SK-N-MC (cell line): ENCODE measurements around the gene HOXA6.

Source experiments
- DNase-seq: peaks from one replicate; pipeline ENCODE4 v3.0.0-alpha.2; 2011; ENCODE audit warnings: low read depth, low spot score
- H3K27ac ChIP-seq: fragments of 200-600 bp; sonication (generic); 2 replicates; pipeline ENCODE4 v1.5.1; 2016; ENCODE audit warnings: mixed run types
- H3K36me3 ChIP-seq: fragments of 200-600 bp; sonication (generic); 2 replicates; pipeline ENCODE4 v1.6.1; 2017; ENCODE audit warnings: antibody characterized with exemption, low read length, mixed read lengths; ENCODE audit not compliant: insufficient read depth
- H3K4me3 ChIP-seq: fragments of 200-600 bp; sonication (generic); 2 replicates; pipeline ENCODE4 v1.5.1; 2016
- H3K9ac ChIP-seq: fragments of 200-600 bp; sonication (generic); 2 replicates; pipeline ENCODE4 v1.8.0; 2017; ENCODE audit warnings: mixed run types, mixed read lengths; ENCODE audit not compliant: insufficient read length
- H3K9me3 ChIP-seq: fragments of 200-600 bp; sonication (generic); 2 replicates; pipeline ENCODE4 v1.6.1; 2017; ENCODE audit warnings: low read depth, mild to moderate bottlenecking, antibody characterized with exemption, low read length, moderate library complexity, mixed read lengths
- EZH2 ChIP-seq: fragments of 200-600 bp; sonication (generic); IDR thresholded peaks from one replicate; pipeline ENCODE4 v1.6.1; 2017; ENCODE audit warnings: antibody characterized with exemption
- FOXP2 ChIP-seq: optimal IDR thresholded peaks from 2 replicates; pipeline ENCODE3; 2011; ENCODE audit warnings: mild to moderate bottlenecking, moderate library complexity; ENCODE audit not compliant: insufficient read depth; ENCODE audit errors: extremely low read length, control extremely low read depth
- POLR2AphosphoS5 ChIP-seq: IDR thresholded peaks from 2 replicates; pipeline ENCODE4 v1.6.1; 2012; ENCODE audit warnings: mild to moderate bottlenecking, low read depth, low read length, borderline replicate concordance

Gene HOXA6

DNA sequence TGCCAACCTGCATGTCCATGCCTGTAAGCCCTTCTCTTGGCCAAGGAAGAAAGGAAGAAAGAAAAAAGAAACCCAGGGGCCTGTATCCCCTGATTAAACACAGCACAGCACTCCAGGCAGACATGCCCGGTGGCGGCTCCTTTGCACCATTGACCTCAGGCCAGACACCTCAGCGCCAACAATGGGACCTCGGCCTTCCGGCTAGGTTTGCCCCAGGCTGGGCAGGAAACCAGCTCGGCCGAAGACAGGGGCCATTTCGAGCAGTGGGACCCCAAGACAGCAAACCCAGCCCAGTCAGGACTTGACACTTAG lies 23.7 kb upstream of the HOXA6 start:
- no peak for DNase-seq
- H3K4me3 ChIP-seq: 0 out of 2 replicates have a peak overlapping the region, but pooled peaks have one; percentile 12
- H3K9me3 ChIP-seq: no peaks in the 10 kb centered on the region
- TF ChIP-seq FOXP2 (no peak), POLR2AphosphoS5 (no peak), EZH2 (no peak)
- no peaks in the 10 kb centered on the region for H3K36me3 ChIP-seq
- no peak overlapping the region for H3K27ac ChIP-seq
- H3K9ac ChIP-seq: no peak overlapping the region

DNA sequence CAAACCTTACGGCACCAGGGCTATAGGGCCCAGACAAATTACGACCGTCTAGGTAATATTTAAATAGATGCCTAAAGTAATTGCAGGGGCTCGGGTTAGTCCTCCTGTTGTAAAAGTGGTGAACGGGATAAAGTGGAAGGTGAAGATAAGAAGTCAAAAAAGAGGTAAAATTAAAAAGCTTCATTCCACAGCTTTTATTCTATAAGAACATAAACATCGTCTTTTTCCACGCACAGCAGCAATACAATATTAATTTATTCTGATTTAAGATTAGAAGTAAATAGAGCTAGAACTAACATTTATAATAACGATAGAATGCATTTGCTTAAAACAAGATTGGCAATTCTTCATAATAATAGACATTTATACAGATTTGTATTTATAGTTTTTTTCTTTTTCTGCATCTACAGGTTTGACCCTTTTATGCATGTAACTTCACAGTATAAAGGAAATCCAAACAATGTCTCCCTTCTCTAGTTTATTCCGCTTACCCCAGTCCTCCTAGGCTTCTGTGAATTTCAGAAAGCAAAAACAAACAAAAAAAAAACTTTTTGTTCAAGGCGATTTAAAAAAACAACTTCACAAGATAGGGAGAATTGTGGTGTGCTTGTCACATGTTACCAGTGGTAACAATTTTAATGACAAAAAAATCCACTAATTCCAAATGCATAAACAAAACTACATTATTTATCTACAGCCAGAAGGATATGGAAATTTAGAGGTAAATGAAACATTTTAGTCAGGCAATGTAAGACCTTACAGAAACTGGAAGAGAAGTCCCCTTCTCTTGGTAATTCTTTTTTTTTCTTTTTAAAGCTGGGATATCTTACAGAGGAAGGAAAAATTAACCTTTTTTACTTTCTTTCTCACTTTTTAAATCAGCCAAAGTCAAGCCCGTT lies 23.1 kb upstream of the HOXA6 start:
- TF ChIP-seq EZH2 (no peak), FOXP2 (no peak), POLR2AphosphoS5 (no peak)
- 0 out of 2 replicates have a peak overlapping the region, but pooled peaks have one; percentile 9 for H3K4me3 ChIP-seq
- no peaks in the 10 kb centered on the region for H3K36me3 ChIP-seq
- H3K9ac ChIP-seq: no peak overlapping the region
- no peak overlapping the region for H3K27ac ChIP-seq
- no peak for DNase-seq
- no peaks in the 10 kb centered on the region for H3K9me3 ChIP-seq

DNA sequence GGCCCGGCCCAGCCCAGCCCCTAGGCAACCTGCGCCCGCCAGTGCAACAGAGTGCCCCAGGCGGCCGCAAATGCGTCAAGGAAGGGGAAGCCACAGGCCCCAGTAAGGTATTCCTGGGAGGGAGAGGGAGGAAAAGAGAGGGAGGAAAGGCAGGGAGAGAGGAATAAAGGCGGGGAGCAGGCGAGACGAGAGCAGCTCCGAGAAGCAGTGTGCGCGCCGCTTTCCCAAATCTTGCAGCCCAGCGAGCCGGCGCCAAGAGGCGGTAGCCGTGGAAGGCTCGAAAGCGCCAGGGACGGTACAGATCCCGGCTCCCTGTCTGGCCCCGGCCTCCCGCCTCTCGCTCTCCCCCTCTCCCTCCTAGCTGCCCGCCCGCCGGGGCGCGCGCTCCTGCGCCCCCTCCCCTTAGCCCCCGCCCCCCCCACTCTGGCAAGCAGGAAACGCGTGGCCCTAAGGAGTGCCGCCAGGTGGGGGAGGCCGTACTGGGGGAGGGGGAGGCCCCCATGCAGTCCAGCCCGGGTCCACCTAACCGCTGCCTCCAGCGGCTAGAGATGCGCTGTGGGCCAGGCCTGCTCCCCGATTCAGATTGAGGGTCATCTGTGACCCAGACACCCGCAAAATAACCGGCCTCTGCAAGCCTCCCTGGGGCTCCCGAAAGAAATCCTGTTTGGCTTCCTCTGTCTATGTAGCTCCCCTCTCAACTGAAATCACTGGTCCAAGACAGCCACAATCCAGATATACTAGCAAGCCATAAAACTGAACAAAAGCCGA lies 22.3 kb upstream of the HOXA6 start:
- DNase-seq: no peak
- TF ChIP-seq EZH2: no peak
- TF ChIP-seq FOXP2: no peak
- no peak for TF ChIP-seq POLR2AphosphoS5
- Histone ChIP-seq H3K4me3 (no peak overlapping the region), H3K27ac (no peak overlapping the region), H3K36me3 (no peaks in the 10 kb centered on the region), H3K9me3 (no peaks in the 10 kb centered on the region), H3K9ac (no peak overlapping the region)

DNA sequence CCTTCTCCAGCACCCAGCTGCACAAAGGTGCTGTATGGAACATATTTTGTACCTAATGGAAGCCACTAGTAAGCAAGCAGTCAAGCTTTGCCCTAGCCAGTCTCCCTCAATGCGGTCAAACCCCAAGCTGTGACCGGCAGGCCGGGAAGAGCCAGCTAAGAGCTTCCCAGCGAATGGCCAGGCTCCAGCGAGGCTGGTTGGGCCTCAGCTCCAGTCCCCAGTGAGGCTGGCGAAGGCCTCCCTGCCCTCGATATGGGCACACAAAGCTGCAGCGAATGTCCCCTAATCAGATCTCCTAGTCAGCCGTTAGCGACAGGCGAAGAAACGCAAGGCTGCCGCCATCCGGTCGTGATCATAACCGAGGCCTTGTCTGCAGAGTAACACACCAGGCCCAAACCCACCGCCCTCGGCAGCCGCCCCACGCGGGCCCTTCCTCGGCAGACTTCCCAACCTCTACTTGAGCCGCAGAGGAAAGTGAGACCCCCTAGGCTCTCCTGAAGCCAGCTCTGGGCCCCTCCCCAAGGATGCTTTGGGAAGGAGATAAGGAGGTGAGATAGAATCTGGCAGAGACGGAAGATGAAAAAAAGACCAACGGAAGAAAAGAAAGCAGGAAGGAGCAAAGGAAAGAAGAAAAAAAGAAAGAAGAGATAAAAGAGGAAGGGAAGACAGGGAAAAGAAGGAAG lies 20.8 kb upstream of the HOXA6 start:
- Histone ChIP-seq H3K27ac (no peak overlapping the region), H3K9ac (no peak overlapping the region), H3K36me3 (no peaks in the 10 kb centered on the region), H3K9me3 (no peaks in the 10 kb centered on the region), H3K4me3 (no peak overlapping the region)
- no peak for TF ChIP-seq POLR2AphosphoS5
- no peak for TF ChIP-seq EZH2
- no peak for TF ChIP-seq FOXP2
- DNase-seq: no peak

DNA sequence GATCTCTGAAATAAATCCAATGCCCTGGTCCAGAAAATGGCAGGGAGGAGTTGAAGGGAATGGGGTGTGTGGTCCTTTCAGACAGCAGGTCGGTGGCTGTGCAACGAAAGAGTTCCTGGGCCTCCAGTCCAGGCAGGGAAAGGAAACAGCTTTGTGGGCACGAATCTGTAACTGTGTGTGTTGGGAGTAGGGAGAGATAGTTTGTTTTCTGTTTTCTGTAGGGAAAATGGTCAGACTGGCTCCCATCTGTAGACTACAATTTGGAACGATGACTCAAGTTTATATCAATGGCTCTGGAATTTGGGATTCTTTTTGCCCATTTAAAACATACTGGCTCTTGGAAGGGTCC lies 20.3 kb upstream of the HOXA6 start:
- TF ChIP-seq FOXP2 (no peak), EZH2 (no peak), POLR2AphosphoS5 (no peak)
- no peak overlapping the region for H3K27ac ChIP-seq
- H3K9me3 ChIP-seq: no peaks in the 10 kb centered on the region
- no peak overlapping the region for H3K4me3 ChIP-seq
- no peak overlapping the region for H3K9ac ChIP-seq
- no peaks in the 10 kb centered on the region for H3K36me3 ChIP-seq
- DNase-seq: no peak

DNA sequence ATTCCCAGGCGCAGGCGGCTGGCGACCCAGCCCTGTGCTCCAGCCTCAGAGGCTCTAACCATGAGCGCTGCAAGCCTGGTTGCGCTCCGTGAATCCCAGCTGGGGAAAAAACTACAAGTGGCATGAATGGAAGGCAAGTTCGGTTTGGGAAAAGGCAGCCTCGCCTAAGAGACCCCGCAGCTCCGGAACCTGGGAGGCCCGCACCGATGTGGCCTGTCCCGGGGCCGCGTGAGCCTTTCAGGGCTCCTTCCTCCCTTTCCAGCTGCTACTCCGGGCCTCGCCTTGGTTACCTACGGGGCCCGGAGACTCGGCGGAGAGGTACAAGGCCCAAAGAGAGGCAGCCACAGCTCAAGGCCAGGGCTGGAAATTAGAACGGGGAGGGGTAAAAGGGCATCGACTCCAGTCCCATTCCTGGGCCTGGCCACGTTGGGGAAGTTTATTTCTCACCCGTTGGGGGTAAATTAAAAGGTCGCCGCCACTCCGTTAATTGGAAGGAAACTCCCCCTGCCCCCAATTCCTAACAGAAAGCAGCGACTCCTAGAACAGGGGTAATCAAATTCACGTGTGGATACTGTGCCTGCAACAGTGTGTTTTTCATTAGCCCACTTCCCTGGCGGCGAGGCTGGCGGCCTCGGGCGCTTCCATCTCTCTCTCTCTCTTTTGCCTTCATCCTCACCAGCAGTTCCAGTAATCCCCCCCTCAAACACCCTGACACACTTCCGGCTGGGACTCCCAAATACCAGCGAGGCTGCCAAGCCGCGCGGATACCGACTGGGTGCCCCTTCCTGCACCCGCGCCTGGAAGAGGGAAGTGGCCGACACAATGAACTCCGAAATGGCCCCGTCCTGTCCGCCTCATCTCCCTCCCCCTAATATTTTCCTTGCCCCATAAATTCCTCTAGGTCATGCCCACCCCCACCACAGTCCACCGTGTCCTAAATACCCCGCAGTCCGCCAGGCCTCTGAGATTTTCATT lies 19.2 kb upstream of the HOXA6 start:
- Histone ChIP-seq H3K4me3 (no peak overlapping the region; the same call in 1 of the 2 replicates), H3K36me3 (no peaks in the 10 kb centered on the region), H3K9me3 (no peaks in the 10 kb centered on the region), H3K9ac (no peak overlapping the region), H3K27ac (no peak overlapping the region)
- TF ChIP-seq EZH2: no peak
- DNase-seq: no peak

DNA sequence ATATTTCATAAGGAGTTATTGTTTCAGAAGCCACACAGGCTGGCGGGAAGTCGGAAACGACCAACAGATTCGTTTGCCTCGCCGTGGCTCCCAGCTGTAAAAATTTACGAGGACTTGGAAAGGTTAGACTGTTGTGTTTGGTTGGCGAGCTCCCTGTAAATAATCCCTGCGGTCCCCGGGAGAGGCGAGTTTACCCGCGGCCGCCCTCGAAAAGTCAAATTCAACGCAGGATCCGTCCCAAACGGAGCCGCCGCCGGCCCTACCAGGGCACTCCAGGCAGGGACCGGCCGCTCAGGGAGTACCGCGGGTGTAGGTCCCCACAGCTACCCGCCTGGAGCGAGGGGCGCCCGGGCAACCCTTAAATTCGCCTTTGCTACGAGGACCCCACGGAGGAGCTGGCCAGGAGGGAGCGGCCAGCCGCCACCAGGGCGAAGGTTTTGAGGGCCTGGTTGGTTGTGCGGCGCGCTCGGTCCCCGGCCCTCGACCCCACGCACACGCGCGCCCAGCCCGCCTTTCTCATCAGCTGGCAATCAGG lies 18.5 kb upstream of the HOXA6 start:
- Histone ChIP-seq H3K36me3 (no peaks in the 10 kb centered on the region), H3K9ac (no peak overlapping the region), H3K9me3 (no peaks in the 10 kb centered on the region), H3K4me3 (no peak overlapping the region), H3K27ac (no peak overlapping the region)
- DNase-seq: no peak
- TF ChIP-seq POLR2AphosphoS5: no peak
- no peak for TF ChIP-seq EZH2
- no peak for TF ChIP-seq FOXP2
